Measurements from ENCODE around the gene ETV6.

Gene ETV6

GRCh38 chr12:11877869-11878780 is 228.7 kb downstream of the ETV6 start:
- TF ChIP-seq CTCF (IDR thresholded peaks at IDR 0.05; ENCODE audit: extremely low read depth, insufficient read depth, missing control alignments): no peak
- no peak for DNase-seq (ENCODE audit: low spot score)
- in situ Hi-C loops (cut with MboI; ENCODE audit: low pct_unique_long_range_greater_than_20kb, low sequenced_read_pairs, unreplicated experiment): no loop called here

DNA sequence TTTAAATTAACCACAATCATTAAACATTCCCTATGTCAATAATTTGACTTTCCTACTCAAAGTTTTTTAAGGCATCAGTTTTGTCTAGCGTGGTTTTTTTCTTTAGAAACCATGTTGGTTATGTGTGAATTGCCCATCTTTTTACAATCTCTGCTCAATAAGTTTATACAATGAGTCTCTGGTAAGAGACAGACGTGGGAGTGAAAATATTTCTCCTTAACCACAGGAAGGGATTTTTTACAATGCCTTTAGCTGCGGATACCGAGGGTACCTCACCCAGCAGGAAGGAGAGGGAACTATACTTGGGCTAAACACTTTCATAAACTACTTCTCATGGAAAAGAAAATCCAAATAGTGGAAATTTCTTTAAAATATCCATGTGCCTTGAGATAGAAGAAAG is 229.8 kb downstream of the ETV6 start:
- no peak for DNase-seq (ENCODE audit: low spot score)
- TF ChIP-seq CTCF (IDR thresholded peaks at IDR 0.05; ENCODE audit: extremely low read depth, insufficient read depth, missing control alignments): no peak
- in situ Hi-C loops (cut with MboI; ENCODE audit: low pct_unique_long_range_greater_than_20kb, low sequenced_read_pairs, unreplicated experiment): no loop called here

- in situ Hi-C loops (cut with MboI; ENCODE audit: low pct_unique_long_range_greater_than_20kb, low sequenced_read_pairs, unreplicated experiment): no loop called here
- DNase-seq (ENCODE audit: low spot score): no peak
- no peak for TF ChIP-seq CTCF (IDR thresholded peaks at IDR 0.05; ENCODE audit: extremely low read depth, insufficient read depth, missing control alignments)
Measured at GRCh38 chr12:11880381-11880780, 230.9 kb downstream of the ETV6 start.

DNA sequence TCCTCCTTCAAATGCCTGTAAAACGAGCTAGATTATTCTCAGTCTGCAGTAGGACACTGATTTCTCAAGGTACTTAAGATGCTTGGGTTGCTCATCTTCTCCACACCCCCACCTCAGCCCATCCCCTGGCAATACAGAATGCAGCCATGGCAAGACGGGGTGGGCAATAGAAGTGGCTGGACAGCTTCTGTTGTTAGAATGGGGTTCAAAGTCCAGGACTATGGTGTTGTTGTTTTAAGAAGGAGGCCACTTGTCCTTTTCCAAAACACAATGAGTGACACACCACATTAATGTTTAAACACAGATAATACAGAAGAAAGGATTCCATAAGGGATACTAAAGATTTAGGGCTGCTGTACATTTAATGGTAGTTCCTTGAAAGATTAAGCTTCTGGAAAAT is 232.4 kb downstream of the ETV6 start:
- DNase-seq (ENCODE audit: low spot score): no peak
- no peak for TF ChIP-seq CTCF (IDR thresholded peaks at IDR 0.05; ENCODE audit: extremely low read depth, insufficient read depth, missing control alignments)
- in situ Hi-C loops (cut with MboI; ENCODE audit: low pct_unique_long_range_greater_than_20kb, low sequenced_read_pairs, unreplicated experiment): no loop called here

DNA sequence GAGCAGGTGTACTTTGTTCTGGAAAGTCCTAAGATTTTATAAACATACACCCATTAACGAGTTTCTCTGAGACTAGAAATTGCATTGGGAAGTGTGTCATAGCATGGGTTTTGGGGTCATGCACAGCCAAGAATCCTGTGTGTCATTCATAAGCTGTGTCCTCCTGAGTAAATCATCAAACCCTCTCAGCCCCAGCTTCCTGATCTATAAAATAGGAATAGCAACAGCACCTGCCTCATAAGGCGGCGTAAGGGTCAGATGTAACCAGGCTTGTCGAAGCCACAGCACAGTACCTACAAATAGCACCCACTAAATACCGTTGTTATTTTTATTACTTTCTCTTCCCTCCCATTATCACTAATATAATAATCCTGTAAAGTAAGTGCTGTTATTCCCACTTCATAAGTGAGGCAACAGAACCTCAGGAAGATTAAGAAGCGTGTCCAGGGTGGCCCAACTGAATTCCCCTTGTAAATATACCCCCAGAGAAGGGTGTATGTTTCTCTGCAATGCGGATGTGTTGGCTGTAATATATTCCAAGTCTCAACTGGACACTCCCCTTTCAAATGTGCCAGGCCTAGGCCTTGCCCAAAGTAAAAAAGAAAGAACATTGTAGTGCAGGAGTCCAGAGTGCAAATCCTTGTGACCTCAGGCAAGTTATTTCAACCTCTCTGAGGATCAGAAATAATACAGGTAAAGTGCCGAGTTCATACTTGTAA is 233.0 kb downstream of the ETV6 start:
- TF ChIP-seq CTCF (IDR thresholded peaks at IDR 0.05; ENCODE audit: extremely low read depth, insufficient read depth, missing control alignments): no peak
- in situ Hi-C loops (cut with MboI; ENCODE audit: low pct_unique_long_range_greater_than_20kb, low sequenced_read_pairs, unreplicated experiment): no loop called here
- DNase-seq (ENCODE audit: low spot score): no peak

- DNase-seq (ENCODE audit: low spot score): no peak
- in situ Hi-C loops (cut with MboI; ENCODE audit: low pct_unique_long_range_greater_than_20kb, low sequenced_read_pairs, unreplicated experiment): no loop called here
- TF ChIP-seq CTCF (IDR thresholded peaks at IDR 0.05; ENCODE audit: extremely low read depth, insufficient read depth, missing control alignments): no peak
Measured at GRCh38 chr12:11884116-11884515, 234.6 kb downstream of the ETV6 start.
